Measurements from ENCODE around the gene MAEL.
A peak's percentile ranks its signal among the peaks of the same experiment; 100 is the strongest.

MAEL gene

DNA sequence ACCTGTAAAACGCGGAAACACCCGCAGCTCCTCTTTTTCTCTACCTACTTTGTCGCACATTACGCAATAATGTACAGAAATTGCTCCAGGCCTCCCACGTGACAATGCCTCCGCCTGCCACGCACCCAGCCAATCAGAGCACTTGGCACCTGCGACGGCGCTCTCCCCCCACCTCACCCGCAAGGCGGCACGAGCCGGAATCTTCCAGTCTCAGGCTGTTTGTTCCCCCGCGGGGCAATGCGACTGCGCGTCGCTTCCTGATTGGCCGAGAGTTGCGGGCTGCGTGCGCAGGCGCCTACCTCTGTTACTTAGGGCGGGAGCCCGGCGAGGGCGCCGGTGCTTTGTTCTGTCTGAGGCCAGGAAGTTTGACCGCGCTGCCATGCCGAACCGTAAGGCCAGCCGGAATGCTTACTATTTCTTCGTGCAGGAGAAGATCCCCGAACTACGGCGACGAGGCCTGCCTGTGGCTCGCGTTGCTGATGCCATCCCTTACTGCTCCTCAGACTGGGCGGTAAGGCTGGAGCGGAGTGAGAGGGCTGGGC, at the start of gene MAEL:
MAEL (plus strand) TSS at position 307 of the 542 bp plus-strand sequence; CDS start at position 380, 73 bp downstream.
- no peak for DNase-seq

DNA sequence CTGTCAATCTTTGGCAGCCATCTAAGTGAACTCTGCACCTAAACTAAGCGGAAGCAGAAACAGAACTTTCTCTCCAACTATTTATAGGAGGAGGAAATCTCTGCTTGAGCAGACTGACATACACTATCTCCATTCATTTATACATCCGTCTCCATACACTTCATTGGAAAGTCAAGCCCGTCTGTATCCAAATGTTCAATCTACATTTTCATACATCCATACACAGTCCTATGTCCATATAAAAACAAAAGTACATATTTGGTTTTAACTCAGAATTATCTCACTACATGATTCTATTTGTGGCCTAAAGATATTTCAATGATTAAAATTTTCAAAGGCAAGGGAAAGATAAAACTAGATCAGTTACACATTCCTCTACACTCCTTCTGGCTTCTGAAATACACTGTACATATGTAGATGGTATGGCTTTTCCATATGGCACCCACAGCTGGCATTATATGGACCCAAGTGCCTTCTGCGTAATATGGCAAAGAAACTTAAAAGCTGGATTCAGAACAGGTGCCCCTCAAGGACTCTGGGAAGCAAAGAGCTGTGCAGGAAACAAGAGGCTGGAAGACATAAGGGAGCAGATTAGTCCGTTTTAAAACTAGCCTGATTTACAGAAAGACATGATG, 49.2 kb upstream of the MAEL start:
- no peak for DNase-seq

- DNase-seq: no peak
Measured at GRCh38 chr1:166944186-166944967, 44.7 kb upstream of the MAEL start.

- peak; percentile 58 for DNase-seq
Measured at GRCh38 chr1:166947398-166948043, 41.6 kb upstream of the MAEL start.

DNA sequence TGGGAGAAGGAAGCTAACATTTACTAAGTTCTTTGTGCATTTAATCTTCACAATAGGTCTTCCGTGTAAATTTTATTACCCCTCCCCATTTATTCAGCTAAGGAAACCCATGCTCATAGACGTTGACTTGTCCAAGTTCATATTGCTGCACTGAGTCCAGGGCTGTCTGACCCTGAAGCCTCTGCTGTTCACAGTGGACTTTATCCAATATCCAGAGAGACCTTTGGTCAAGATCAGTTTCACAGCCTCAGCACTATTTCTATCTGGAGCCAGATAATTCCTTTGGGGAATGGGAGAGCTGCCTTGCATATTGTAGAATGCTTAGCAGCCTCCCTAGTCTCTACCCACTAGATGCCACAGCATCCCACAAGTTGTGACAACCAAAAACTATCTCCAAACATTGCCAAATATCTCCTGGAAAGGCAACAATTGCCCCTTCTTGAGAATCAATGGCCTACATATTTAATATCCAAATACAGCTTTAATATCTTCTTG, 40.2 kb upstream of the MAEL start:
- no peak for DNase-seq

DNA sequence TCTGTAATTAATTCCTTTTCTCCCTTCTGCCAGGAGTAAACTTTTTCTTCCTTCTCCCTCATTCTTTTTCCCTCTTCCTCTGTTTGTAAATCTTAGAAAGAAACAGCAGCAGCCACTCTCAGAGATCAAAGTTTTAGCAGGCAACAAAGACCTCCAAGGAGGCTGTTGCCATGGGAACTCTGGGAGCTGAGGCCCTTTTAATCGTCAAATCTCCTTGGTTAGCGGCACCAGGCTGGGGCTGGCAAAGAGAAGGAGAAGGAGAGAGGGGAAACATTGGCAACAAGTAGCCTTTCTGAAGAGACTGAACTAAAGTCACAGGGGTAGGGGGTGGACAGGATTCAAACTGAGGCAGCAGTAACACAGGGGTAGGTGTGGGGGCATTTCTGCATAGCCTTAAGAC, 38.9 kb upstream of the MAEL start:
- DNase-seq: peak; percentile 26

- DNase-seq: peak; percentile 31
Measured at GRCh38 chr1:166951050-166951449, 38.0 kb upstream of the MAEL start.

DNA sequence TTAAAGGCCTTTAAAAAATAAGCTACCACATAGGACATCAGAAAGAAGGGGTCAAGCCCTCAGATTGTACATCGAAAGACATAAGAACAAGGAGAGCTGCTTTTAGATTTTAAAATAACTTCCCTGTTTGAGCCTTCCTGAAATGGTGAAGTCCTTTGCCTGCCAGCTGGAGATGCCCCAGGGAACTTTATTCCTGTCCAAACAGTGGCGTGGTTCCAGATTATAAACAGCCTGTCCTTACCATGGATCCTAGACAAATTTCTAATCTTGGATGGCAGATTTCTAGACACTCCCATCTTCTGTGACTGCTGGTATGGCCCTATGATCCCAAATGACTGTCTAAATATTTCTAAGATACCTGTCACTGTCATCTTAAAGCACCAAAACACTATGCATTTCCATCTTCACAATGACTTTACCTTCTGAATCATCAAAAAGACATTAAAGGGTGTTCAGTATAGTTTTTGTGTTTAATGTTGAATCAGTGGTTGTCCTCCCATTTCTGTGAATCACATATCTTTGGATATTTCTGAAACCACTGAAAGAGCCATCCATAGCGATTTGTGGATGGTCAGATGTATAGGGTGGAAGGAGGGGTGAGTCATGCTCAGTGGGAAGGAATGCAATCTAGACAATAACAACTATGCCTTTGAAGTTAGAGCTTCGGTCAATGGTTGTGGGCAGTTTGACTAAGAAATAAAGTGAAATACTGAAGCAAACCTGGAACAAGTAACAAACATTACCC, 36.9 kb upstream of the MAEL start:
- no peak for DNase-seq

DNA sequence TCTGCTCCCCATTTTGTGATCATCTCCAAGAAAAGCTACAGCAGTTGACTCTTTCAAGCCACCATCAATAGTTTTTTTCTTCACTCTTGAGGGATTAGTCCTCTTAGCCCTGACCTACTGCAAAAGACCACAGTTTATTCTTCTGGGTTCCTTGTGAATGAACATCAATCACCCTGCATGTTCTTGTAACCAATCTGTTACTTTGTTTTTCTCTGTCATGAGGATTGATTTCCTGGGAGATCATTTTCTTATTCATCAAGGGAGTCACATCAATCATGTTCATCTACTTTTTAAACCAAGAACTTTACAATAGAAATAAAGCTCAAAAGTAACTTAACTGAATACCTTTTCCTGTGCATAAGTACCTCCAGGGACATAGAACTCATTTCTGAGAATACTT, 35.6 kb upstream of the MAEL start:
- DNase-seq: no peak

- no peak for DNase-seq
Measured at GRCh38 chr1:166956057-166956850, 32.8 kb upstream of the MAEL start.

DNA sequence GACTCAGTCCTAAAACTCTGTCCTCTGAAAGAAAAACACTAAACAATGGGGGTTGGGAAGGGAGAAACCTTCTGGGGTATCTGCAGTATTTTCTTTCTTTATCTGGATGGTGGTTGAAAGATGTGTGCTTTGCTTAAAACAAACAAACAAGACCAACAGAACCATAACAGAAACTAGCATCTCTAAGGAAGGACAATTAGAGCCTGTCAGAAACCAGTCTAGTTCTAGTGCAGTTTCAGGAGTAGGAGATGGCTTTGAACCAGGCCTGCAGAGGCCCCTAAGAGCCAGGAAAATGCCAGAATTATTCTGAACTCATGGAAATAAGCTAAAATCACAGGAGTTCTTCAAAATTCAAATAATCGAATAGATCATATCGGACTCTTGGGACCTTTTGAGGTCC, 32.2 kb upstream of the MAEL start:
- no peak for DNase-seq

DNA sequence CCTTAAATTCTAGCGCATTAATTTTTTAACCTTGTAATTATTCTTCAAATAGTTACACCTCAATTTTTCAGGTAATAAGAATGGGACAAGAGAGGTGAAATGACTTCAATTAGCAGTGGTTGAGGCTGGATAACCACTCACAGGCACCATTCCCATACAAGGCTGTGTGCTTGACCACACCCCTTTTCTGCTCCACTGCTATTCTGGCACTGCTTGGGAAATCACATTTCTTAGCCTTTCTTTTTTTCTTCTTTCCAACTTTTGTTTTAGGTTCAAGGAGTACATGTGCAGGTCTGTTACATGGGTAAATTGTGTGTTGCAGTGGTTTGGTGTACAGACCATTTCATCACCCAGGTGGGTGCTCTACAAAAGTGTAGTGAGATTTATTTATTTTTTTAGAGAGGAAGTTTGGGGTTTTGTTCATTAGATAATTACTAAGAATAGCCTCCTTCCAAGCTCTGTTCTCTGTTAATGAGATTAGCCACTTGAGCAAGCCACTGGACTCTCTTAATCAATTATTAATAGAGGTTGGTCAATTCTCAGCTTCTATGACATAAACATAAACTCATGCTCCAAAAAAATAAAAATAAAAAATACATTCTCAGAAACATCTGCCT, 28.1 kb upstream of the MAEL start:
- DNase-seq: peak; percentile 10

- no peak for DNase-seq
Measured at GRCh38 chr1:166969074-166969677, 19.9 kb upstream of the MAEL start.

DNA sequence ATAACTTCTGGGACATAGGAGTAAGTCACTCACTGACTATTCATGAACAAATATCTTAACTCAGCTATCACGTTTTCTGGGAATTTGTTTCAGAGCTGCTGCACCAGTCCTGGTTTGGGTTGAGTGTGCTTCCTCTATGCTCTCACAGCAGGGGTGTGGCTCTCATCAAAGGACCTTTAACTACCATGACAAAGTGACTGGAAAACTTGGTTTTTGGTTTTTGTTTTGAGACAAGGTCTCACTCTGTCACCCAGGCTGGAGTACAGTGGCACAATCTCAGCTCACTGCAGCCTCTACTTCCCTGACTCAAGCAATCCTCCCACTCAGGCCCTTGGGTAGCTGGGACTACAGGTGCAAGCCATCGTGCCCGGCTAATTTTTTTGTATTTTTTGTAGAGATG, 17.8 kb upstream of the MAEL start:
- no peak for DNase-seq

DNA sequence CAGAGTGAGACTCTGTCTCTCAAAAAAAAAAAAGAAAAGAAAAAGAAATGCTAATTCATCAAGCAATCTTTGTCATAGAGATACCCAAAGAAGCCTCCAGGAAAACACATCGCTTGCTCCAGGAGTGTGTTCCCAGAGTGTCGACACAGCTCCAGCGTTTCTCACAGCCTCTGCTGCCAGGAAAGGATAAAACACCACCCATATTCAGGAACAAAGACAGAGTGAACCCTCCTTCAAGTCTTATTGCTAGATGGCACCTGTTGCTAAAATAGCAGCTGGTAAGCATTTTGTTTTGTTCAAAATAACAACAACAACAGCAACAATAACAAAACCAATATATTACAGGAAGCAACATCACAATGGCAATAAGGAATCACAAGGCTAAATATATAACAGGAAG, 16.9 kb upstream of the MAEL start:
- DNase-seq: no peak

DNA sequence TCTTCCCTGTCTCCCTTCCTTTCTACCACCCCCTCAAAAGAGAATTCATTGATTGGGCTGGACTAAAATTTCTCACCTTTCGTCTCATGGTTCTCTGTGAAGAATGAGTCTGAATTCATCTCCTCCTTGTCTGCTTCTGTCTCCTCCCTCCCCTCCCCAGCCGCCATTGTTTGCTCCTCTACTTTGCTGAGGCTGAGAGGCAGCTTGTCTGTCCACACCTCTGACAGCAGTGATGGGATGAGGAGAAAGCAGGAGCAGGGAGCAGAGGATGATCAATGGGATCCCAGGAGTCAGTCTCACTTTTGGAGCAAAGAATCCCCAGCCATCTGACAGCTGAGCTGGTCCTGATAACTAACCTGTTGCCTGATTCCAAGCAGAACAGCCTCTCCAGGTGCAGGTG, 16.3 kb upstream of the MAEL start:
- DNase-seq: no peak

GRCh38 chr1:166974647-166975345, 14.3 kb upstream of the MAEL start:
- DNase-seq: peak; percentile 50

- DNase-seq: peak; percentile 70
Measured at GRCh38 chr1:166975361-166976129, 13.5 kb upstream of the MAEL start, which contains the start of gene ILDR2. ILDR2 (minus strand) TSS chr1:166975540; CDS start chr1:166975268, 272 bp downstream.

DNA sequence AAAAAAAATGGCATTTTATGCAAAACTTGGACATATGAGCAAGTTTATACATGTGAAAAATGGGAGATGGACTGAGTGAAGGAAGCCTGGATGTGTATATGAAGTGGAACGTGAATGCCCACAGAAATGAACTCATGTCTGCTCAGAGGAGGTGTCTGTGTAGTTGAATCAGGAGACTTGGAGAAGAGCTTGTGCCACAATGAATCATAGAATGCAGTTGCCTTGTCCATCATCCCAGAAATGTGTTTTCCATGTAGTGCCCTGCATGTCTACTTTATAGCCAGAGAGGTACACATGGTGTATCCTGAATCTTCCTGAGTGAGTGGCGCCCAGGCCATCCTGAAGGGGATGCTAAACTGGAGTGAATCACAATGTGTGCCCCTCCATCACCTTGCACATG, 11.1 kb upstream of the MAEL start:
- DNase-seq: no peak

GRCh38 chr1:166978821-166979220, 10.3 kb upstream of the MAEL start:
- DNase-seq: no peak
